Parathyroid adenoma (tissue), 2 donors: ENCODE measurements around the gene SEC14L3.

Experiments
- H2AFZ ChIP-seq: fragments of 300-600 bp; sonication (generic); one replicate; pipeline ENCODE4 v1.7.0; 2017; ENCODE audit warnings: antibody characterized with exemption, mild to moderate bottlenecking
- H3K27ac ChIP-seq: fragments of 300-600 bp; sonication (generic); one replicate; pipeline ENCODE4 v1.7.0; 2017
- H3K27me3 ChIP-seq: fragments of 300-600 bp; sonication (generic); one replicate; pipeline ENCODE4 v1.7.0; 2017; ENCODE audit warnings: low read length; ENCODE audit not compliant: control insufficient read depth, insufficient read depth
- H3K36me3 ChIP-seq: fragments of 300-600 bp; sonication (generic); one replicate; pipeline ENCODE4 v1.7.0; 2017; ENCODE audit warnings: low read length; ENCODE audit not compliant: control insufficient read depth, insufficient read depth
- H3K4me1 ChIP-seq: fragments of 300-600 bp; sonication (generic); one replicate; pipeline ENCODE4 v1.7.0; 2017; ENCODE audit warnings: control low read depth
- H3K4me2 ChIP-seq: fragments of 300-600 bp; sonication (generic); one replicate; pipeline ENCODE4 v1.7.0; 2017; ENCODE audit warnings: low read length
- H3K4me3 ChIP-seq: fragments of 300-600 bp; sonication (generic); one replicate; pipeline ENCODE4 v1.7.0; 2017; ENCODE audit warnings: low read depth, low read length
- H3K79me2 ChIP-seq: fragments of 300-600 bp; sonication (generic); one replicate; pipeline ENCODE4 v1.7.0; 2017; ENCODE audit warnings: control low read depth
- H3K9ac ChIP-seq: fragments of 300-600 bp; sonication (generic); one replicate; pipeline ENCODE4 v1.7.0; 2017; ENCODE audit warnings: mild to moderate bottlenecking
- H3K9me3 ChIP-seq: fragments of 300-600 bp; sonication (generic); one replicate; pipeline ENCODE4 v1.7.0; 2017; ENCODE audit warnings: low read length; ENCODE audit not compliant: control insufficient read depth
- TF ChIP-seq, protein P1 (sequence below): fragments of 300-600 bp; sonication (generic); IDR thresholded peaks from one replicate; pipeline ENCODE4 v1.7.0; 2017; ENCODE audit warnings: antibody characterized with exemption, mild to moderate bottlenecking
- donor health status: primary hyperparathyroidism.

Gene SEC14L3

DNA sequence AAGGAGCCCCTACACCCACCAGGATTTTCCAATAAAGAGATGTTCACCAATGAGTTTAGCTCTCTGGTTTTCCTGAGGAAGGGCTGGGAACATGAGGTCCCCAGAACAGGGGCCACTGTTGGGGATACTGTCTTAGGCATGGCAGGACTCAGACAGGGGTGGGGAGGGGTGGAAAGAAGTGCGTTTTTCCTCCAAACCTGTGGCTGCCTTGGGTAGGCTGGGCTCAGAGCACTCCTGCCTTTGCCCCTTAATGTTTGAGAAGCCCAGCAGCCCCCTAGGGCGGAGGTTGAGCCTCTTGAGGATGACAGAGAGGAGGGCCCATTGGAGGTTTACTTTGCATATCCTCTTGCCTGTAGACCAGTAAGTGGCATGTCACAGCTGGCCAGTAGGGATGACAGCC, 35.6 kb downstream of the SEC14L3 start:
- TF ChIP-seq, protein P1, sequence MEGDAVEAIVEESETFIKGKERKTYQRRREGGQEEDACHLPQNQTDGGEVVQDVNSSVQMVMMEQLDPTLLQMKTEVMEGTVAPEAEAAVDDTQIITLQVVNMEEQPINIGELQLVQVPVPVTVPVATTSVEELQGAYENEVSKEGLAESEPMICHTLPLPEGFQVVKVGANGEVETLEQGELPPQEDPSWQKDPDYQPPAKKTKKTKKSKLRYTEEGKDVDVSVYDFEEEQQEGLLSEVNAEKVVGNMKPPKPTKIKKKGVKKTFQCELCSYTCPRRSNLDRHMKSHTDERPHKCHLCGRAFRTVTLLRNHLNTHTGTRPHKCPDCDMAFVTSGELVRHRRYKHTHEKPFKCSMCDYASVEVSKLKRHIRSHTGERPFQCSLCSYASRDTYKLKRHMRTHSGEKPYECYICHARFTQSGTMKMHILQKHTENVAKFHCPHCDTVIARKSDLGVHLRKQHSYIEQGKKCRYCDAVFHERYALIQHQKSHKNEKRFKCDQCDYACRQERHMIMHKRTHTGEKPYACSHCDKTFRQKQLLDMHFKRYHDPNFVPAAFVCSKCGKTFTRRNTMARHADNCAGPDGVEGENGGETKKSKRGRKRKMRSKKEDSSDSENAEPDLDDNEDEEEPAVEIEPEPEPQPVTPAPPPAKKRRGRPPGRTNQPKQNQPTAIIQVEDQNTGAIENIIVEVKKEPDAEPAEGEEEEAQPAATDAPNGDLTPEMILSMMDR: no peak
- no peak overlapping the region for H3K9ac ChIP-seq
- H3K36me3 ChIP-seq: no peaks in the 10 kb centered on the region
- peak overlapping the region; percentile 5 for H2AFZ ChIP-seq
- H3K27me3 ChIP-seq: no peaks in the 10 kb centered on the region
- no peaks in the 10 kb centered on the region for H3K4me1 ChIP-seq
- no peaks in the 10 kb centered on the region for H3K79me2 ChIP-seq
- H3K4me2 ChIP-seq: no peak overlapping the region
- H3K4me3 ChIP-seq: no peak overlapping the region
- H3K27ac ChIP-seq: peak overlapping the region; percentile 70
- no peaks in the 10 kb centered on the region for H3K9me3 ChIP-seq

DNA sequence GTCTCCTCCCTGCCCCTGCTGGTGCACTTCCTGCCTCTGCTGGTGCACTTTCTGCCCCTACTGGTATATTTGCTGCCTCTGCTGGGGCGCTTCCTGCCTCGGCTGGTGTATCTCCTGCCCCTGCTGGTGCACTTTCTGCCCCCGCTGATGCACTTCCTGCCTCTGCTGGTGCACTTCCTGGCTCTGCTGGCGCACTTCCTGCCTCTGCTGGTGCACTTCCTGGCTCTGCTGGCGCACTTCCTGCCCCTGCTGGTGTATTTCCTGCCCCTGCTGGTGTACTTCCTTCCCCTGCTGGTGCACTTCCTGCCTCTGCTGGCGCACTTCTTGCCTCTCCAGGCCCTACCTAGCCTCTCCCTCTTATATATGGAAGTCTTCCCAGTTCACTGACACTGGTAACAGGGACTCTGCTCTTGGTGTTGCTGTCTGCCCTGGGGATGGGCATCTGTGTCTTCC, 36.1 kb downstream of the SEC14L3 start:
- H3K4me3 ChIP-seq: no peak overlapping the region
- H3K9ac ChIP-seq: no peak overlapping the region
- peak overlapping the region; percentile 5 for H2AFZ ChIP-seq
- H3K9me3 ChIP-seq: no peaks in the 10 kb centered on the region
- TF ChIP-seq, protein P1: no peak
- peak overlapping the region; percentile 70 for H3K27ac ChIP-seq
- no peak overlapping the region for H3K4me2 ChIP-seq
- H3K36me3 ChIP-seq: no peaks in the 10 kb centered on the region
- H3K4me1 ChIP-seq: no peaks in the 10 kb centered on the region
- no peaks in the 10 kb centered on the region for H3K27me3 ChIP-seq
- no peaks in the 10 kb centered on the region for H3K79me2 ChIP-seq

DNA sequence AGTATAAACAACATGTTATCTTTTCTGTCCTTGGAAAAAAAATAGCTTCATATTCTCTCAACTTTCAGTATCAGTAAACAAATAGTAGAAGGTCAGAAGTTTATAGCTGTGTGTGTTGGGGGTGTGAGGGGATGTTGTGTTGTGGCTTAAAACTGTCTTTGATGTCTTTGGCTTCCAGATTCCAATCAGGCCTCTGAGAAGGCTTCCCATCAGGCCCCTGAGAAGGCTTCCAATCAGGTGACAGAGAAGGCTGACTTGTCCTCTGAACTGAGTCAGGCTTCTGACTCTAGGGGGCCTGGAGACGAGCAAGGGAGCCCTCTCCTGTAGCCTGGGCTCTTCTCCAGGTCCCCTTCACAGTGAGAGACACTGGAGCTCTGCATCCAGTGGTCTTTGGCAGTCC, 37.0 kb downstream of the SEC14L3 start:
- Histone ChIP-seq H2AFZ (no peak overlapping the region), H3K9ac (no peak overlapping the region), H3K36me3 (no peaks in the 10 kb centered on the region), H3K27me3 (no peaks in the 10 kb centered on the region), H3K9me3 (no peaks in the 10 kb centered on the region), H3K79me2 (no peaks in the 10 kb centered on the region), H3K27ac (peak overlapping the region; percentile 69), H3K4me3 (no peak overlapping the region), H3K4me1 (no peaks in the 10 kb centered on the region), H3K4me2 (no peak overlapping the region)
- TF ChIP-seq, protein P1: no peak

DNA sequence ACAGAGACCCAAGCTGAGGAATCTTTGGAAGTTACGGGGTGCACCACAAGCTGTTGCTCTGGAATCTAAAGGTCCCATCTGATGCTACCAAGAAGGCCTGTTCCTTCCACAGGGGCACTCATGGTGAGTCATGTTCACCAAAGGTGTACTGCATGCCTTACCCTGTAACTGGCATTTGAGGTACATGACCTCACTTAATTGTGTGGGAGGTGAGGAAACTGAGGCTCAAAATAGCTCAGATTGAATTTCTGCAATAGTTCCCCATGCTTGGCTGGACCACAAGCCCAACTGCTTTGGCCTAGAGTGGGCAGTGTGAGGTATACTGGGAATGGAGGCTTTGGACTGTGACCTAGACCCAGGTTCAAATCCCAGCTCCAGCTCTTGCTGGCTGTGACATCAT, 38.0 kb downstream of the SEC14L3 start:
- no peaks in the 10 kb centered on the region for H3K36me3 ChIP-seq
- no peaks in the 10 kb centered on the region for H3K9me3 ChIP-seq
- TF ChIP-seq, protein P1: no peak
- H2AFZ ChIP-seq: no peak overlapping the region
- no peak overlapping the region for H3K4me2 ChIP-seq
- no peak overlapping the region for H3K27ac ChIP-seq
- no peak overlapping the region for H3K9ac ChIP-seq
- no peaks in the 10 kb centered on the region for H3K27me3 ChIP-seq
- H3K79me2 ChIP-seq: no peaks in the 10 kb centered on the region
- no peaks in the 10 kb centered on the region for H3K4me1 ChIP-seq
- H3K4me3 ChIP-seq: no peak overlapping the region

DNA sequence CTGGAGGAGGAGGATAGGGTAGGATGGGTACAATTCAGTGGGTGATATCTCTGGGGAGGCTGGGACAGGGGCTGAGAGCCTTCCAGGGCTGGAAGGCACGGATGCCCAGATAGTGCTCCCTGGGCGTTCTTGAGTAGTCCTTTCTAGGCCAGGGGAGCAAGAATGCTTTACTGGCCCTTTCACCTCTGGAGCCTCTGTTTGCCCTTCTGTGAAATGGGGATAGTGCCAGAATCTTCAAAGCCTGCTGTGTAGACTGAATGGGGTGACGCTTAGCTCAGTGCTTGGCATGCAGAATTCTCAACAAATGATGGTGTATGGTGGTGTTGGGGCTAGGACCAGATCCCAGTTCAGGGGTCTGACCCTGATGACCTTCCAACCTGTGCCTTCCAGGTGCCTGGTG, 38.6 kb downstream of the SEC14L3 start:
- H3K4me3 ChIP-seq: no peak overlapping the region
- H3K27ac ChIP-seq: no peak overlapping the region
- no peaks in the 10 kb centered on the region for H3K4me1 ChIP-seq
- no peaks in the 10 kb centered on the region for H3K27me3 ChIP-seq
- TF ChIP-seq, protein P1: no peak
- no peak overlapping the region for H3K4me2 ChIP-seq
- H3K9me3 ChIP-seq: no peaks in the 10 kb centered on the region
- no peak overlapping the region for H3K9ac ChIP-seq
- H3K36me3 ChIP-seq: no peaks in the 10 kb centered on the region
- no peaks in the 10 kb centered on the region for H3K79me2 ChIP-seq
- H2AFZ ChIP-seq: no peak overlapping the region
